HEK293 (cell line): ENCODE data around the gene BRCA2.

Source experiments
- CTCF ChIA-PET: fragments of 350-600 bp; formaldehyde crosslinking; extraction: SDS; loops from one replicate; lab custom pipeline; 2021; ENCODE audit warnings: antibody characterized with exemption; lab: Yijun Ruan, JAX
- POLR2A ChIA-PET: fragments of 300-600 bp; formaldehyde crosslinking; extraction: SDS; loops from one replicate; lab custom pipeline; 2020; ENCODE audit warnings: antibody characterized with exemption, inconsistent platforms; lab: Yijun Ruan, JAX
- H3K27ac ChIP-seq: fragments of 200-500 bp; sonication (Bioruptor generic); 2 replicates; pipeline ENCODE4 v1.5.1; 2014; ENCODE audit warnings: low read depth, low read length, control low read depth, inconsistent platforms; ENCODE audit errors: extremely low read depth
- H3K36me3 ChIP-seq, 2 experiments: fragments of 200-500 bp in 1 of 2; sonication (Bioruptor generic) in 1 of 2; 1 replicate in 1 of 2; 2 replicates in 1 of 2; pipeline ENCODE4 v1.5.1; 2014 to 2017; ENCODE audit warnings: inconsistent platforms in 2 of 2, low read length in 2 of 2; ENCODE audit not compliant: control insufficient read depth in 2 of 2, insufficient read depth in 1 of 2
- H3K4me1 ChIP-seq: fragments of 200-500 bp; sonication (Bioruptor generic); 2 replicates; pipeline ENCODE4 v1.5.1; 2014; ENCODE audit warnings: mild to moderate bottlenecking, low read length, inconsistent platforms; ENCODE audit not compliant: control insufficient read depth, insufficient read depth
- H3K4me3 ChIP-seq: 2 replicates; pipeline ENCODE4 v1.5.1; 2011; ENCODE audit warnings: low read depth, mild to moderate bottlenecking, control low read depth, low read length, moderate library complexity
- H3K9me3 ChIP-seq: fragments of 200-500 bp; sonication (Bioruptor generic); 2 replicates; pipeline ENCODE4 v1.5.1; 2014; ENCODE audit warnings: low read depth, low read length, inconsistent platforms; ENCODE audit not compliant: control insufficient read depth, insufficient read depth
- ATF2 ChIP-seq: fragments of 450-650 bp; formaldehyde crosslinking; IDR thresholded peaks from 2 replicates; pipeline ENCODE4 v1.5.1; 2016; ENCODE audit warnings: missing biosample characterization, missing genetic modification characterization, low read depth
- EGR2 ChIP-seq: fragments of 450-650 bp; formaldehyde crosslinking; IDR thresholded peaks from 2 replicates; pipeline ENCODE4 v1.5.1; 2016; ENCODE audit warnings: low read depth, missing biosample characterization, missing genetic modification characterization
- GLIS1 ChIP-seq: fragments of 450-650 bp; formaldehyde crosslinking; IDR thresholded peaks from 2 replicates; pipeline ENCODE4 v1.5.1; 2016; ENCODE audit warnings: missing biosample characterization, missing genetic modification characterization
- GLIS2 ChIP-seq: fragments of 450-650 bp; formaldehyde crosslinking; IDR thresholded peaks from 2 replicates; pipeline ENCODE4 v1.5.1; 2016; ENCODE audit warnings: missing biosample characterization, missing genetic modification characterization
- KLF7 ChIP-seq: fragments of 450-650 bp; formaldehyde crosslinking; IDR thresholded peaks from 2 replicates; pipeline ENCODE4 v1.5.1; 2016; ENCODE audit warnings: missing biosample characterization, missing genetic modification characterization, borderline replicate concordance
- PBX3 ChIP-seq: sonication (generic); formaldehyde crosslinking; IDR thresholded peaks from 2 replicates; pipeline ENCODE4 v1.8.1; 2022; ENCODE audit warnings: mild to moderate bottlenecking, moderate library complexity, missing genetic modification reagents
- REPIN1 ChIP-seq: fragments of 450-650 bp; formaldehyde crosslinking; IDR thresholded peaks from 2 replicates; pipeline ENCODE4 v1.5.1; 2017; ENCODE audit warnings: missing biosample characterization, missing genetic modification characterization, low read depth
- WT1 ChIP-seq: fragments of 450-650 bp; formaldehyde crosslinking; IDR thresholded peaks from 2 replicates; pipeline ENCODE4 v1.5.1; 2016; ENCODE audit warnings: missing biosample characterization, missing genetic modification characterization
- ZBTB10 ChIP-seq: fragments of 450-650 bp; formaldehyde crosslinking; IDR thresholded peaks from 2 replicates; pipeline ENCODE4 v1.5.1; 2016; ENCODE audit warnings: missing biosample characterization, missing genetic modification characterization
- ZBTB48 ChIP-seq: fragments of 450-650 bp; formaldehyde crosslinking; IDR thresholded peaks from 2 replicates; pipeline ENCODE4 v1.5.1; 2016; ENCODE audit warnings: missing biosample characterization, missing genetic modification characterization
- ZFP37 ChIP-seq: fragments of 450-650 bp; formaldehyde crosslinking; IDR thresholded peaks from 2 replicates; pipeline ENCODE4 v1.5.1; 2016; ENCODE audit warnings: missing biosample characterization, missing genetic modification characterization
- ZNF10 ChIP-seq: fragments of 450-650 bp; formaldehyde crosslinking; IDR thresholded peaks from 2 replicates; pipeline ENCODE4 v1.5.1; 2017; ENCODE audit warnings: missing biosample characterization, missing genetic modification characterization
- ZNF214 ChIP-seq: fragments of 450-650 bp; formaldehyde crosslinking; IDR thresholded peaks from 2 replicates; pipeline ENCODE4 v1.5.1; 2017; ENCODE audit warnings: missing biosample characterization, mild to moderate bottlenecking, missing genetic modification characterization, borderline replicate concordance
- ZNF266 ChIP-seq: fragments of 450-650 bp; formaldehyde crosslinking; IDR thresholded peaks from 2 replicates; pipeline ENCODE4 v1.5.1; 2016; ENCODE audit warnings: missing biosample characterization, missing genetic modification characterization, low read depth
- ZNF37A ChIP-seq: fragments of 450-650 bp; IDR thresholded peaks from 2 replicates; pipeline ENCODE4 v1.5.1; 2018; ENCODE audit warnings: missing biosample characterization, missing genetic modification characterization
- ZNF416 ChIP-seq: fragments of 450-650 bp; formaldehyde crosslinking; IDR thresholded peaks from 2 replicates; pipeline ENCODE4 v1.5.1; 2016; ENCODE audit warnings: missing biosample characterization, missing genetic modification characterization
- ZNF529 ChIP-seq: fragments of 450-650 bp; formaldehyde crosslinking; IDR thresholded peaks from 2 replicates; pipeline ENCODE4 v1.5.1; 2017; ENCODE audit warnings: missing genetic modification characterization, missing biosample characterization; ENCODE audit not compliant: insufficient replicate concordance
- ZNF549 ChIP-seq: fragments of 450-650 bp; IDR thresholded peaks from 2 replicates; pipeline ENCODE4 v1.5.1; 2018; ENCODE audit warnings: missing biosample characterization, missing genetic modification characterization, mild to moderate bottlenecking, inconsistent platforms, moderate library complexity
- ZNF585B ChIP-seq: fragments of 450-650 bp; formaldehyde crosslinking; IDR thresholded peaks from 2 replicates; pipeline ENCODE4 v1.5.1; 2016; ENCODE audit warnings: missing biosample characterization, missing genetic modification characterization
- ZNF600 ChIP-seq: fragments of 450-650 bp; formaldehyde crosslinking; IDR thresholded peaks from 2 replicates; pipeline ENCODE4 v1.5.1; 2016; ENCODE audit warnings: missing biosample characterization, missing genetic modification characterization
- ZNF610 ChIP-seq: fragments of 450-650 bp; formaldehyde crosslinking; IDR thresholded peaks from 2 replicates; pipeline ENCODE4 v1.5.1; 2016; ENCODE audit warnings: missing biosample characterization, missing genetic modification characterization, borderline replicate concordance
- ZNF624 ChIP-seq: fragments of 450-650 bp; formaldehyde crosslinking; IDR thresholded peaks from 2 replicates; pipeline ENCODE4 v1.5.1; 2017; ENCODE audit warnings: missing biosample characterization, missing genetic modification characterization
- ZNF660 ChIP-seq: fragments of 450-650 bp; IDR thresholded peaks from 2 replicates; pipeline ENCODE4 v1.5.1; 2018; ENCODE audit warnings: missing biosample characterization, mild to moderate bottlenecking, missing genetic modification characterization
- ZNF785 ChIP-seq: fragments of 450-650 bp; formaldehyde crosslinking; IDR thresholded peaks from 2 replicates; pipeline ENCODE4 v1.5.1; 2016; ENCODE audit warnings: missing biosample characterization, missing genetic modification characterization
- TF ChIP-seq, protein P1 (sequence below): fragments of 450-650 bp; formaldehyde crosslinking; IDR thresholded peaks from 2 replicates; pipeline ENCODE4; 2016; ENCODE audit warnings: missing biosample characterization, missing genetic modification characterization
- TF ChIP-seq, protein P2 (sequence below): fragments of 450-650 bp; IDR thresholded peaks from 2 replicates; pipeline ENCODE4 v1.5.1; 2018; ENCODE audit warnings: missing biosample characterization, mild to moderate bottlenecking, missing genetic modification characterization

BRCA2 gene

DNA sequence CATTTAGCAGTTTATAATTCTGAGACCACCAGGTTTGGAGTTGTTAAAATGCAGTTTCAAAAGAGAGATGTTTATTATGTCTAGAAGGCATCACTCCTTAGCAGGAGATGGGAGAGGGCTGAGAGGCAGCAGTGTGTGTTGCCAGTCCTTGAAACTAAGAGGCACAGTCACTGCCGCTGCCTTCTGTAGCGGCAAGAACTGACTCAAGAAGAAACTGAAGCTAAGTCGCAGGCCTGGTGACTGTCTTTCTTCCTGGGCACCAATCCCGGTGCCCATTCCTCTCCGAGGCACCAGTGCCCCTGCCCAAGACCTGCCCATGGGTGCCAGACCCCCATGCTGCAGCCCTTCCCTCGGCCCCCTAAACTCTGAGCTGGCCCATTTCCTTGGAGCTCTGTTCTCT is 92.5 kb downstream of the BRCA2 start:
- no peaks in the 10 kb centered on the region for H3K36me3 ChIP-seq
- ChIA-PET CTCF (interaction anchor here (0.7 kb wide), 2 partner anchors 498 to 1119 kb away, joined by 3 read pairs; no protein-coding TSS in a partner anchor), POLR2A (no interaction called here)
- H3K27ac ChIP-seq, result no peak overlapping the region
- no peaks in the 10 kb centered on the region for H3K4me1 ChIP-seq
- TF ChIP-seq, protein P1, sequence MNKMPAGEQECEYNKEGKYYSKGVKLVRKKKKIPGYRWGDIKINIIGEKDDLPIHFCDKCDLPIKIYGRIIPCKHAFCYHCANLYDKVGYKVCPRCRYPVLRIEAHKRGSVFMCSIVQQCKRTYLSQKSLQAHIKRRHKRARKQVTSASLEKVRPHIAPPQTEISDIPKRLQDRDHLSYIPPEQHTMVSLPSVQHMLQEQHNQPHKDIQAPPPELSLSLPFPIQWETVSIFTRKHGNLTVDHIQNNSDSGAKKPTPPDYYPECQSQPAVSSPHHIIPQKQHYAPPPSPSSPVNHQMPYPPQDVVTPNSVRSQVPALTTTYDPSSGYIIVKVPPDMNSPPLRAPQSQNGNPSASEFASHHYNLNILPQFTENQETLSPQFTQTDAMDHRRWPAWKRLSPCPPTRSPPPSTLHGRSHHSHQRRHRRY (tag by site-specific recombination), result no peak
- TF ChIP-seq ZNF416 (tag by site-specific recombination), result no peak
- TF ChIP-seq ZNF37A (tag by site-specific recombination), result no peak
- no peak for TF ChIP-seq ZNF214 (tag by site-specific recombination)
- no peak for TF ChIP-seq ZNF610 (tag by site-specific recombination)
- no peak for TF ChIP-seq GLIS2 (tag by site-specific recombination)
- TF ChIP-seq ZFP37, result no peak
- no peak for TF ChIP-seq ZNF585B
- no peak for TF ChIP-seq WT1 (tag by site-specific recombination)
- no peak for TF ChIP-seq ATF2
- no peak for TF ChIP-seq ZNF660 (tag by site-specific recombination)
- no peak for TF ChIP-seq ZBTB10 (tag by site-specific recombination)
- H3K4me3 ChIP-seq, result no peak overlapping the region
- no peaks in the 10 kb centered on the region for H3K9me3 ChIP-seq

DNA sequence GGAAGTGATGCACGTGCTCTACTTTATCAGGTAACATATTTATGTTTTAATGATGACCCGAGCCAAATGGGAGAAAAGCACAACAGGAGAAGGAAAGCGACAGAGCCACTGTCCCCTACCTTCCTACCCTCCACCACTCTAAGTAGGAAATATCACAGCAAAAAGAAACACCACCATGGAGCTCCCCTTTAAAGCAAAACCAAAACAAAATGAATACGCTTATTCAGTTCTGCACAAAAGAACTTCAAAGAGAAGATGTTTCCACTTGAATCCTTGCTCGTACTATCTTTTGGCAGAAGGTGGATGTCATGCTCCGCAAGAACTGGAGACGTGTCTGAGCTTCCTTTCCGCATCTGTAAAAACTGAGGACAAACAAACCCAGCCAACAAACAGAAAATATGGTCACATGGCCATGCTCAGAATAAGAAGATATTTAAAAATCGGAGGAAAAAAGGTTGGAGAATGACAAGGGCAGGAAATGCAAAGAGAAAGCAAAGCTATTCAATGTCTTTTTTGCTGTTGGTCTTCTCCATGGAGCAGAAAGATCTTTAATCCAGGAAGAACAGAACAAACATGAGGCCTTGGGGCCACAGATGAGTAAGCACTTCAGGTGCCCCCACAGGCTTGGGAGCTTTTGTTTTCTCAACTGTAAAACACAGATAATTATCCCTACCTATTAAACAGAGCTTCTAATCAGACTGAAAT is 93.1 kb downstream of the BRCA2 start:
- CTCF ChIA-PET, result interaction anchor here (0.7 kb wide), 3 partner anchors 498 to 1118 kb away, joined by 3 to 4 read pairs (median 3); no protein-coding TSS in a partner anchor
- Histone ChIP-seq H3K36me3 (no peaks in the 10 kb centered on the region), H3K27ac (peak overlapping the region; percentile 17; the same call in 1 of the 2 replicates), H3K4me1 (no peaks in the 10 kb centered on the region), H3K9me3 (no peaks in the 10 kb centered on the region), H3K4me3 (no peak overlapping the region)
- POLR2A ChIA-PET, result interaction anchor here (0.6 kb wide), 1 partner anchor 44 kb away, joined by 7 read pairs; no protein-coding TSS in a partner anchor
- TF ChIP-seq REPIN1 (tag by site-specific recombination) (no peak), ZNF529 (no peak), ZNF600 (tag by site-specific recombination) (no peak), ZNF10 (tag by site-specific recombination) (no peak), ZNF266 (tag by site-specific recombination) (no peak), ZNF624 (tag by site-specific recombination) (no peak), EGR2 (tag by site-specific recombination) (no peak), ZBTB48 (tag by site-specific recombination) (no peak), ZNF549 (no peak), PBX3 (no peak), GLIS1 (tag by site-specific recombination) (no peak), ZNF785 (tag by site-specific recombination) (no peak), KLF7 (no peak)
- TF ChIP-seq, protein P2, sequence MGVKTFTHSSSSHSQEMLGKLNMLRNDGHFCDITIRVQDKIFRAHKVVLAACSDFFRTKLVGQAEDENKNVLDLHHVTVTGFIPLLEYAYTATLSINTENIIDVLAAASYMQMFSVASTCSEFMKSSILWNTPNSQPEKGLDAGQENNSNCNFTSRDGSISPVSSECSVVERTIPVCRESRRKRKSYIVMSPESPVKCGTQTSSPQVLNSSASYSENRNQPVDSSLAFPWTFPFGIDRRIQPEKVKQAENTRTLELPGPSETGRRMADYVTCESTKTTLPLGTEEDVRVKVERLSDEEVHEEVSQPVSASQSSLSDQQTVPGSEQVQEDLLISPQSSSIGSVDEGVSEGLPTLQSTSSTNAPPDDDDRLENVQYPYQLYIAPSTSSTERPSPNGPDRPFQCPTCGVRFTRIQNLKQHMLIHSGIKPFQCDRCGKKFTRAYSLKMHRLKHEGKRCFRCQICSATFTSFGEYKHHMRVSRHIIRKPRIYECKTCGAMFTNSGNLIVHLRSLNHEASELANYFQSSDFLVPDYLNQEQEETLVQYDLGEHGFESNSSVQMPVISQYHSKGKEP (tag by site-specific recombination), result no peak
